Loucy (cell line): ENCODE data around the gene GRM7.
A peak's percentile ranks its signal among the peaks of the same experiment; 100 is the strongest.

ENCODE experiments used
- H2AFZ ChIP-seq: fragments of 200-600 bp; sonication (generic); 2 replicates; pipeline ENCODE4 v1.6.0; 2016; ENCODE audit warnings: antibody characterized with exemption, mild to moderate bottlenecking, low read length, moderate library complexity
- H3F3A ChIP-seq: fragments of 200-600 bp; 2 replicates; pipeline ENCODE4 v1.6.0; 2016; ENCODE audit warnings: antibody characterized with exemption, low read depth, mild to moderate bottlenecking
- H3K27me3 ChIP-seq: fragments of 200-600 bp; sonication (generic); 2 replicates; pipeline ENCODE4 v1.6.1; 2014; ENCODE audit warnings: low read length, mild to moderate bottlenecking; ENCODE audit not compliant: insufficient read depth, poor library complexity, severe bottlenecking
- H3K36me3 ChIP-seq: fragments of 200-600 bp; sonication (generic); 2 replicates; pipeline ENCODE4 v1.6.1; 2016; ENCODE audit warnings: low read length; ENCODE audit not compliant: insufficient read depth
- H3K4me1 ChIP-seq: fragments of 200-600 bp; sonication (generic); 2 replicates; pipeline ENCODE4 v1.5.1; 2014; ENCODE audit warnings: low read length, mild to moderate bottlenecking; ENCODE audit not compliant: insufficient read depth, poor library complexity, severe bottlenecking
- H3K4me2 ChIP-seq: fragments of 200-600 bp; sonication (generic); 2 replicates; pipeline ENCODE4 v1.6.0; 2014; ENCODE audit warnings: antibody characterized with exemption, low read length, low read depth, mild to moderate bottlenecking; ENCODE audit not compliant: poor library complexity, severe bottlenecking
- H3K4me3 ChIP-seq: fragments of 200-600 bp; sonication (generic); 2 replicates; pipeline ENCODE4 v1.5.1; 2014; ENCODE audit warnings: low read length, mild to moderate bottlenecking, mixed read lengths; ENCODE audit not compliant: poor library complexity, severe bottlenecking
- H3K79me2 ChIP-seq: fragments of 200-600 bp; sonication (generic); 2 replicates; pipeline ENCODE4 v1.6.1; 2014; ENCODE audit warnings: low read length; ENCODE audit not compliant: insufficient read depth
- H3K9ac ChIP-seq: fragments of 200-600 bp; sonication (generic); 2 replicates; pipeline ENCODE4 v1.6.0; 2014; ENCODE audit warnings: mild to moderate bottlenecking, low read depth, low read length, moderate library complexity; ENCODE audit not compliant: poor library complexity, severe bottlenecking
- H3K9me2 ChIP-seq: fragments of 200-600 bp; sonication (generic); replicated peaks from 2 replicates; pipeline ENCODE4 v1.6.1; 2016; ENCODE audit warnings: low read depth, low read length, mixed read lengths
- H3K9me3 ChIP-seq: fragments of 200-600 bp; sonication (generic); 2 replicates; pipeline ENCODE4 v1.6.1; 2014; ENCODE audit warnings: mild to moderate bottlenecking, antibody characterized with exemption, low read length, low read depth; ENCODE audit not compliant: insufficient read depth
- H4K20me1 ChIP-seq: fragments of 200-600 bp; sonication (generic); 2 replicates; pipeline ENCODE4 v1.6.0; 2014; ENCODE audit warnings: antibody characterized with exemption, low read length, mild to moderate bottlenecking; ENCODE audit not compliant: insufficient read depth, poor library complexity, severe bottlenecking
- EZH2phosphoT487 ChIP-seq: fragments of 200-600 bp; IDR thresholded peaks from 2 replicates; pipeline ENCODE4 v1.6.1; 2018; ENCODE audit warnings: antibody characterized with exemption, mild to moderate bottlenecking, moderate library complexity, borderline replicate concordance
- TF ChIP-seq, protein P1 (sequence below): fragments of 200-600 bp; sonication (generic); conservative IDR thresholded peaks from 2 replicates; pipeline ENCODE4 v1.5.1; 2014; ENCODE audit warnings: mild to moderate bottlenecking, antibody characterized with exemption, low read length

Gene GRM7

DNA sequence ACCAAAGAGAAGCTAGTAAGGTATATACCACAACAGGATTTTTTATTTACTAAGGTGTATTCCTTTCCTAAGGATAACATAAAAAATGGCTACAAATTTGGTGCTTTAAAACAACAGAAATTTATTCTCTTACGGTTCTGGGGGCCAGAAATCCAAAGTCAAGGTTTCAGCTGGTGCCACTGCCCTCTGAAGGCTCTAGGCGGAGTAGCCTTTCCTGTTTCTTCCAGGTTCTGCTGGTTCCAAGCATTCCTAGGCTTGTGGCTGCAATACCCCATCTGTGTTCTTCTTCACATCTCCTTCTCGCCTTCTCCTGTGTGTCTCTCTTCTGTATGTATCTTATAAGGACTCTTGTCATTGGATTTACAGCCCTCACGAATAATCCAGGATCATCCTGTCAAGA lies 549.9 kb downstream of the GRM7 start:
- H3K4me3 ChIP-seq, result no peak overlapping the region
- no peak overlapping the region for H3K4me2 ChIP-seq
- no peaks in the 10 kb centered on the region for H3K4me1 ChIP-seq
- no peaks in the 10 kb centered on the region for H3K36me3 ChIP-seq
- no peaks in the 10 kb centered on the region for H4K20me1 ChIP-seq
- no peaks in the 10 kb centered on the region for H3K27me3 ChIP-seq
- H3K9ac ChIP-seq, result no peak overlapping the region
- no peaks in the 10 kb centered on the region for H3F3A ChIP-seq
- H3K9me2 ChIP-seq, result no peaks in the 10 kb centered on the region
- TF ChIP-seq EZH2phosphoT487, result no peak
- TF ChIP-seq, protein P1, sequence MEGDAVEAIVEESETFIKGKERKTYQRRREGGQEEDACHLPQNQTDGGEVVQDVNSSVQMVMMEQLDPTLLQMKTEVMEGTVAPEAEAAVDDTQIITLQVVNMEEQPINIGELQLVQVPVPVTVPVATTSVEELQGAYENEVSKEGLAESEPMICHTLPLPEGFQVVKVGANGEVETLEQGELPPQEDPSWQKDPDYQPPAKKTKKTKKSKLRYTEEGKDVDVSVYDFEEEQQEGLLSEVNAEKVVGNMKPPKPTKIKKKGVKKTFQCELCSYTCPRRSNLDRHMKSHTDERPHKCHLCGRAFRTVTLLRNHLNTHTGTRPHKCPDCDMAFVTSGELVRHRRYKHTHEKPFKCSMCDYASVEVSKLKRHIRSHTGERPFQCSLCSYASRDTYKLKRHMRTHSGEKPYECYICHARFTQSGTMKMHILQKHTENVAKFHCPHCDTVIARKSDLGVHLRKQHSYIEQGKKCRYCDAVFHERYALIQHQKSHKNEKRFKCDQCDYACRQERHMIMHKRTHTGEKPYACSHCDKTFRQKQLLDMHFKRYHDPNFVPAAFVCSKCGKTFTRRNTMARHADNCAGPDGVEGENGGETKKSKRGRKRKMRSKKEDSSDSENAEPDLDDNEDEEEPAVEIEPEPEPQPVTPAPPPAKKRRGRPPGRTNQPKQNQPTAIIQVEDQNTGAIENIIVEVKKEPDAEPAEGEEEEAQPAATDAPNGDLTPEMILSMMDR, result no peak
- no peaks in the 10 kb centered on the region for H3K9me3 ChIP-seq
- no peaks in the 10 kb centered on the region for H3K79me2 ChIP-seq
- H2AFZ ChIP-seq, result no peak overlapping the region

DNA sequence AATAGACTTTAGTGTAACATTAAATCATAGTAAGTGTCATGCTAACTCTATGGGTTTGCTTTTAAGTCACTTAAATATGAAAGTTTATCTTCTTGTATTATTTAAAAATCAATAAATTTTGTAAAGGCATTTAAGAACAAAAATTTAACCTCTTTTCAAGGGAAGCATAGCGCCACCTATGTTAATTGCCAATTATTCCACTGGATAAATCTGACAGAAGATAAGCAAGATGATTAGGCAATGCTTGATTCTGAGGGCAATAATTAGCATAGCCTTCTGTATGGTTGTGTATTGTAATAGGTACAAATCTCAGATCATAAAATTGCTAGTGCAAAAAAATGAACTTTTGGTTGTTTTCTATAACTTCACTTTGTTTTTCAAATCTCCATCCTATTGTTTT lies 560.1 kb downstream of the GRM7 start:
- TF ChIP-seq, protein P1, result peak; percentile 58
- no peak for TF ChIP-seq EZH2phosphoT487
- no peak overlapping the region for H3K4me3 ChIP-seq
- H3K36me3 ChIP-seq, result no peaks in the 10 kb centered on the region
- H3K79me2 ChIP-seq, result no peaks in the 10 kb centered on the region
- no peak overlapping the region for H3K9ac ChIP-seq
- no peaks in the 10 kb centered on the region for H3K9me2 ChIP-seq
- no peaks in the 10 kb centered on the region for H3K9me3 ChIP-seq
- H4K20me1 ChIP-seq, result no peaks in the 10 kb centered on the region
- H2AFZ ChIP-seq, result no peak overlapping the region
- H3K27me3 ChIP-seq, result no peaks in the 10 kb centered on the region
- no peaks in the 10 kb centered on the region for H3K4me1 ChIP-seq
- H3F3A ChIP-seq, result no peaks in the 10 kb centered on the region
- no peak overlapping the region for H3K4me2 ChIP-seq

DNA sequence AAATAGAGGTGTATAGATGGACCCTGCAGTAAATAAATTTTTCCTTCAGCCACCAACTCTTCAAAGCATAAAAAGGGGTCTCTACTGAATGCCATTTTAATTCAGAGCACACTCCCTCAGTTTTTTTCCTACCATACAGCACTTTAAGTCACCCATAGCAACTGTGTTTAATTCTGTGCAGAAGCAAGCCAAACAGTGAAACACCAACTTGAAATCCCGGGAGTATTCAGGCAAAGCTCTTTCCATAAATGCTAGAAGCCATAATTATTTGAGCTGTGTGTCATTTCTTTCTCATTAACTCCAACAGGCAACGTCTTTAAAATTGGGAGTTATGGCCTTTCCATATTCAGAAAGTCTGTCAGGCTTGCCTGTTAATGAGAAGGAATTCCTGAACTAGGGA lies 562.1 kb downstream of the GRM7 start:
- Histone ChIP-seq H3K9me2 (no peaks in the 10 kb centered on the region), H3K9me3 (no peaks in the 10 kb centered on the region), H3K4me1 (no peaks in the 10 kb centered on the region), H3K4me3 (no peak overlapping the region), H3K27me3 (no peaks in the 10 kb centered on the region), H3K9ac (no peak overlapping the region), H3K79me2 (no peaks in the 10 kb centered on the region), H4K20me1 (no peaks in the 10 kb centered on the region), H2AFZ (no peak overlapping the region), H3K4me2 (no peak overlapping the region), H3F3A (no peaks in the 10 kb centered on the region), H3K36me3 (no peaks in the 10 kb centered on the region)
- TF ChIP-seq EZH2phosphoT487, result no peak
- TF ChIP-seq, protein P1, result no peak
